ENCODE results near the gene ULK4.
"Not testable (repeated sequence)": the region's sequence is repeated elsewhere in the genome, so short reads cannot be mapped to it uniquely, and the experiment has no call there.

The ULK4 gene

GRCh38 chr3:41424543-41425300 lies 537.2 kb downstream of the ULK4 start:
- DNase-seq = no peak

DNA sequence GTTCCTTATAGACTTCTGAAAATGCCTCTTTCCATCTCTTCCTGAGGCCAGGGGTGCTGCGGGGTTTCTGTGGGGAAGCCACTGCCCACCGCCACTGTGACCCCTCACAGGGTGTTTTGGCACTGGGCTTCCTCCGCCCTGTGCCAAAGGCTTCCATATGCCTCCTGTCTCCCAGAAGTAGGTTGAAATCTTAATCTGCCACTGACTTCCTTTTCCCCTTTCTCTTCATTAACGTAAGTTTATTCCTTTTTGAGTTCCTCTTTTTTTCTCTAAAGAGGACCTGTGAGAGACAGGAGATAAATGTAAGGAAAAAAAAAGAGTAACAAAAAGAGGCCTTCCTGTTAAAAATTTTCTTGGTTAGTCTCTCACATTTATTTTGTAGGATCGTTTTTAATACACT lies 542.1 kb downstream of the ULK4 start:
- DNase-seq = no peak

DNA sequence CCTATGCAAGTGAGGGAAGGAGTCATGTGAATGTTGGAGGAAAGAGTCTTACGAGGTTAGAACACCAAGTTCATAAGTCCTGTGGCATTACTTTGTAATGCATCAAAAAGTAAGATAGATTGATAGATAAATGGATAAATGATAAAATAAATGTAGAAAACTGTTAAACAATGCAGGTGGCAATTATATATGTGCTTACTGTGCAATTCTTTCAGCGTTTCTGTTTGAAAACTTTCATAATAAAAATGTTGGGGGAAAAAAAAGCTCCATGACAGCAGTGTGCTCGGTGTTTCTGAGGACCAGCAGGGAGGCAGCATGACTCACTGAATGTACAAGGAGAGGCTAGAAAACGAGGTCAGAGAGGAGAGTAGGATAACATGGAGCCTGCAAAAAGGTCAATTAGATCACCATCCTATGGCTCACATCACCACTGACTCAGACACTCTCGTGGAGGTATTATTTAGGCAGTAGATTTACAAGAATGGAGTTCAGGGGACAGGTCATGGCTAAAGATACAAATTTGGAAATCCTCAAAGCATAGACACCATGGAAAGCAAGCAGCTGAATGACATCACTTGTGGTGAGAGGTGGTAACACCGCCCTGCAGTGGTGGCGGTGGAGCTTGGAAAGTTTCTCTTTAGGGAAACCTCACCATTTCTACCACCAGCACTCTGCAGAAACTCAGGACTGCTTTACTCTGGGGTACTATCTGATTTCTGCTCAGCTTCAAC lies 542.8 kb downstream of the ULK4 start:
- no peak for DNase-seq

DNA sequence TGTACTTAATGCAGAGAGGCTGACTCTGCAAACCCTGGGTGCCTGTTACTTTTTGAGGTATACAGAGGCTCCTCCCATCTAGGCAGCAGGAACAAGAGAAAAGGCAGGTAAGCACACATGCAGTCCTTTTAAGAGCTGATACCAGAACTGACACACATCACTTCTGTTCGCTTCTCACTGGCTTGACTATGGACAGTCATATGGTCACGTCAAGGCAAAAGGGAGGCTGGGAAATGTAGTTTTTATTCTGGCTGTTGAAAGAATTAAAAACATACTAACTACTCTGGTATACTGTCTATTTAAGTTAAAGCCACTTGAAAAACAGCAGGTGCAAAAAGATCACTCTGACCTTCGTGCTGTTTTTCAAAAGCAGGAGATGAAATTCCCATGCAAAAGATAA lies 544.3 kb downstream of the ULK4 start:
- DNase-seq = no peak

DNA sequence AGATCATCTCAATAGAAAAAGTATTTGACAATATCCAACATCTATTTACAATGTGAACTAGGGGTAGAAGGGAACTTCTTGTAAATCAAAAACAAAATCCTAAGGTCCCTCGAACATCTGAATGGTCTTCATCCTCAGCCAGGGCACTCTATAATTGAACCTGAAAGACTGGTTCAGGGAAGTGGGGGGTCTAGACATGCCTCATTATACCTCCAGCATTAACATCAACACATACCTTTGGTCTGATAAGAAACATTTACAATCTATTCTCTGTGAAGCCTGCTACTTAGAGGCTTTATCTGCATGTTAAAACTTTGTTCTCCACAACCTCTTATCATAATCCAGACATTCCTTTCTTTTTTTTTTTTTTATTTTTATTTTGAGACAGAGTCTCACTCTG lies 550.8 kb downstream of the ULK4 start:
- DNase-seq = no peak

DNA sequence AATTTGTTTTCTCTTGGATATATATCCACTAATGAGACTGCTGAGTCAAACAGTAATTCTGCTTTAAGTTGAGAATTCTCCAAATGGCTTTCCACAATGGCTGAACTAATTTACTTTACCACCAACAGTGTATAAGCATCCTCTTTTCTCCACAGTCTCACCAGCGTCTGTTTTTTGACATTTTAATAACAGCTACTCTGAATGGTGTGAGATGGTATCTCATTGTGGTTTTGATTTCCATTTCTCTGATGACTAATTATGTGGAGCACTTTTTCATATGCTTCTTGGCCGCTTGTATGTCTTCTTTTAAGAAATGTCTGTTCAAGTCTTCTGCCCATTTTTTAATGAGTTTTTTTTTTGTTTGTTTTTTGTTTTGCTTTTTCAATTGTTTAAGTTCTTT lies 556.4 kb downstream of the ULK4 start:
- no peak for DNase-seq

GRCh38 chr3:41404582-41404981 lies 557.3 kb downstream of the ULK4 start:
- DNase-seq = no peak

DNA sequence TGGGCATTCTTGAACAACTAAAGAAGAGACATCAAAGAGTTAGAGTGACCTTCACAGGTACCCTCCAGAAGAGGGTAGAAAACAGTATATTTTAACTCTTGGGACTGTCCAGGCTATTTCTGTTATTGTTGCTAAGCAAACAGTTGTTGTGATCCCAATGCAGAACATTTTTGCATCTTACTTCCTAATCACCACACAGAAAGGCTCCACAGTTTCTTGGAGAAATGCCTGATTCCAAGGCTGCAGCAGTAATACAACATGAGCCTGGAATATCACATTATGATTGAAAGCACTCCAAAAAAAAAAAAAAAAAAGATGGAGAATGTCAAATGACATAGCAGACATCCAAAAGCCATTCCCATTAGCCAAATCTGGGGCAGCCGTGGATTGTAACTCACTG lies 567.0 kb downstream of the ULK4 start:
- no peak for DNase-seq

DNA sequence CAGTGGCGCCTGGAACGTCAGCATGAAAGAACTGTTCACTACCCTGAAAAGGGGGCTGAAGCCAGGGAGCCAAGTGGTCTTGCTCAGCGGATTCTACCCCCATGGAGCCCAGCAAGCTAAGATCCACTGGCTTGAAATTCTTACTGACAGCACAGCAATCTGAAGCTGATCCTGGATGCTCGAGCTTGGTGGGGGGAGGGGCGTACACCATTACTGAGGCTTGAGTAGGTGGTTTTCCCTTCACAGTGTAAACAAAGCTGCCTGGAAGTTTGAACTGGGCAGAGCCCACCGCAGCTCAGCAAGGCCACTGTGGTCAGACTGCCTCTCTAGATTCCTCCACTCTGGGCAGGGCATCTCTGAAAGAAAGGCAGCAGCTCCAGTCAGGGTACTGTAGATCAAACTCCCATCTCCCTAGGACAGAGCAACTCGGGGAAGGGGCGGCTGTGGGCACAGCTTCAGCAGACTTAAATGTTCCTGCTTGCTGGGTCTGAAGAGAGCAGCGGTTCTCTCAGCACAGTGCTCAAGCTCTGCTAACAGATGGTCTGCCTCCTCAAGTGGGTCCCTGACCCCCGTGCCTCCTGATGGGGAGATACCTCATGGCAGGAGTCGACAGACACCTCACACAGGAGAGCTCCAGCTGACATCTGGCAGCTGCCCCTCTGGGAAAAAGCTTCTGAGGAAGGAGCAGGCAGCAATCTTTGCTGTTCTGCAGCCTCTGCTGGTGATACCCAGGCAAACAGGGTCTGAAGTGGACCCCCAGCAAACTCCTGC lies 591.0 kb downstream of the ULK4 start:
- DNase-seq = not testable (repeated sequence)

- no peak for DNase-seq
Measured at GRCh38 chr3:41370307-41370706, 591.6 kb downstream of the ULK4 start.

- DNase-seq = no peak
Measured at GRCh38 chr3:41369838-41370237, 592.1 kb downstream of the ULK4 start.

DNA sequence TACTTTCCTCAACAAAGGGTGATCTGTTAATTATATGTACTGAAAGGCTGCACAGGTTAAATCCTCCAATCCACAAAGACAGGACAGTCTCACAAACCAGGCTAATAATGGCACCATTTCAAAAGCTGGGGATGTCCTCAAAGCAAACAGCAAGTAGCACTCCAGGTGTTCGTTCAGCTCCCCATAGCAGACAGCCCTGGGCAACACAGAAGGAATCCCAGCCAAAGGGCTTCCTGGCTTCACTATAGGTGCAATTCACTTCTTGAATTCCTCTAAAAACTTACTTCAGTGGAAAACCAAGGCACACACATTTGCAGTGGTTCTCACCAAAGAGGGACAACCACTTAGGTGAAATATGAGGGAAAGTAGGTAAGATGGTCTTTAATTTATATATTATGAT lies 595.9 kb downstream of the ULK4 start:
- peak; percentile 2 to 8 for DNase-seq

DNA sequence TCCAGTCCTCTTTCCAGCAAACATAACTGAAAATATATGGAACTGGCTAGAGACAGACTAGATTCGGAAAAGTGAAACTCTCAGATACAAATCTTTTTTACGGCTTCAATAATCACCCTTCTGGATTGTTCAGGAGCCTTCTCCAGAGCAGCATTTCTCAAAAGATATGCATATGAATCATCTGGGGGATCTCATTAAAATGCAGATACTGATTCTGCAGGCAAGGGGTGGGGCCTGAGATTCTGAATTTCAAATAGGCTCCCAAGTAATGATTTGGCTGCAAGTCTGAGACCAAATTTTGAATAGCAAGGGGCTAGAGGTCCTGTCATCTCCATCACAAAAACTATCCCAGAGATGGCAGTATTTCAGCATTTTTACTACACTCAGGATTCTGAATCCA lies 597.2 kb downstream of the ULK4 start:
- DNase-seq = no peak

- no peak for DNase-seq
Measured at GRCh38 chr3:41363830-41364523, 597.9 kb downstream of the ULK4 start.

GRCh38 chr3:41362638-41363559 lies 599.0 kb downstream of the ULK4 start:
- no peak for DNase-seq

DNA sequence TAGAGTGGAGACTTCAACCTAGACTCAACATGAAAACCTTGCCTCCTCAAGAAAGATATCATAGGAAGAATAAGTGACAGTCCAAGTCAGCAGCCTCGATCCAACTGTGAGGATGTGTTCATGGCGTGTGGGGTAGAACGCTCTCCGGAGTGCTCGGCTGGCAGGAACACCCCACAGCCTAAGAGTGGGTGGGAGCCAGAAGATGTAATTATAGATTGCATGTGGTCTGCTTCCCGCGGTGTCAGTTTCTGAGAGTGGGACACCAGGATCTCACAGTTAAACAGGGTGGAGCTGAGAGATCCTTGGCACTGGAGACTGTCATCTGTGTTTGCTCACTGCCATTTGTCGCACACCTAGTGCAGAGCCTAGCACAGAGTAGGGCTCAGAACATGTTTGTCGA lies 604.6 kb downstream of the ULK4 start:
- no peak for DNase-seq

- DNase-seq = no peak
Measured at GRCh38 chr3:41356775-41357174, 605.1 kb downstream of the ULK4 start.

- no peak for DNase-seq
Measured at GRCh38 chr3:41352510-41352909, 609.4 kb downstream of the ULK4 start.

GRCh38 chr3:41350441-41350840 lies 611.5 kb downstream of the ULK4 start:
- DNase-seq = no peak

- DNase-seq = no peak
Measured at GRCh38 chr3:41348401-41348800, 613.5 kb downstream of the ULK4 start.

- DNase-seq = no peak
Measured at GRCh38 chr3:41346698-41347270, 615.1 kb downstream of the ULK4 start.

- DNase-seq = no peak
Measured at GRCh38 chr3:41345788-41346187, 616.1 kb downstream of the ULK4 start.
